GM19351 (cell line): ENCODE data around the gene COL25A1.
"Not testable (repeated sequence)": the region's sequence is repeated elsewhere in the genome, so short reads cannot be mapped to it uniquely, and the experiment has no call there.

Experiments used
- ATAC-seq: cut with Tn5 transposase; IDR thresholded peaks from one replicate; pipeline ENCODE4 v1.9.1; 2021; ENCODE audit warnings: mild to moderate bottlenecking, moderate library complexity; ENCODE audit not compliant: unreplicated experiment

The COL25A1 gene

DNA sequence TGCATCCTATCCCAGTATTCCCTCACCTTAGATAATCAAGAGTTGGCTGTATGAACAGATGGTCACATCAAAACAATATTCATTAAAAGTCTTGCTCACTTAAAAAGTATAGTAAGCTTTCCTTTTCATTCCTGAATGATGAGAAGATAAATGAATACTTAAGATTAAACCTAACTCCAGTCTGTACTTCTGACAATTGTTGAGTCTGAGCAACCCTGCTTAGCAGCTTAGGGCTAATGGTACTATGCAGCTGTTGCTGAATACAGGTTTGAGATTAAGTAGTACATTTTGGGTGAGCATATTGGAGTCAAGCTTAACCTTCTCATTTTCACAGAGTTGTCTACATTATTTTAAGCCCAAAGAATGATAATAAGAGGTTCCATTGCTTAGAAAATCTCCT is 417.9 kb downstream of the COL25A1 start:
- no peak for ATAC-seq

DNA sequence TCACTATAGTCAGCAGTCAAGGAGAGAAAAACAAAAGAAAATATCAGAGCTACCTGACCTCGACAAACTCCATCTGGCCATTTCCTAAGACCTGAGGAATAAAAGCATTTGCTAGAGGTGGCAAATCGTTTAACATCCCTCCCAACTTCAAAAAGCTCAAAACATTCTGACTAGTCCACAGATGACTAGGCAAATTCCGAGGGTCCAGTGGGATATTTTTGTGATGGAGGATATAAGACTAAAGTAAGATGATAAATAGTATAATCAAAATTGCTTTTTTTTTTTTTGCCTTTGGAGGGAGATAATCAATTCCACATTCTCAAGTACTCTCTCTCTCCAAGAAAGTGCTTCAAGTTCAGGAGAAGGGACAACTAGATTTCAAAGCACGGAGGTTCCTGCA is 420.5 kb downstream of the COL25A1 start:
- ATAC-seq, result no peak

DNA sequence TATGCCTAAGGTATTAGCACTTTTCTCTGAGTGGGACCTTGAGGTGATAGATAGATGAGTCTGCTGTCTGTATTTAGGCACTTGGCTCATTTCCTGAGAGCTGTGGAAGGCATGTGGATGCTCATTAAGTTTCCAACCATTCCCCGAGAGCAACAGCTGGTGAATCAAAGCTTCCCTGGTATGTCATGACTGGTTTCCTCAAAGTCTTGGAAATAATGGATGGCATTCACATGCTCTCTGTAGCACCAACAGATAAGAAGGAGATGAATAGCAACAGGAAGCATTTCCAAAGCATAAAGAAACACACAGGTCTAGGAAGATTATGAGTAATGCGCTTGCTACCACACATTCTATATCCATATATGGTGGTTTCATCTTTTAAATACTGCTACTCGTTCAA is 421.3 kb downstream of the COL25A1 start:
- ATAC-seq, result no peak

DNA sequence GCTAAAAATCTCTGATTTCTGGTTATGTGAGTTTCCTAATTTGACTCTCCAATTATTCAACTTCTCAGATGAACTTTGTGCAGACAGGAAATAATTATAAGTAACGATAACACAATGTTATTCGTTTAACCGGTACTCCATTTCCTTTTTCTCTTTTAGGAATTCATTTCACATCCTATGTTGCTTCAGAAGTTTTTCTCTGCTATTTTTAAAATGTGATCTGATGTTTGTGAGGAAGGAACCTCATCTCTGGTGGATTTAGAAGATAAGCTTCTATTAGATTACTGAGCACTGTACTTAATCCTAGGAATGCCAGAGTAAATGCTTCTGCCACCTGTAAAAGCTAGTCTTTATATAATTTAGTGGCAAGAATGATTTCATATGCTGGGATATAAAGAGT is 423.7 kb downstream of the COL25A1 start:
- ATAC-seq, result no peak

DNA sequence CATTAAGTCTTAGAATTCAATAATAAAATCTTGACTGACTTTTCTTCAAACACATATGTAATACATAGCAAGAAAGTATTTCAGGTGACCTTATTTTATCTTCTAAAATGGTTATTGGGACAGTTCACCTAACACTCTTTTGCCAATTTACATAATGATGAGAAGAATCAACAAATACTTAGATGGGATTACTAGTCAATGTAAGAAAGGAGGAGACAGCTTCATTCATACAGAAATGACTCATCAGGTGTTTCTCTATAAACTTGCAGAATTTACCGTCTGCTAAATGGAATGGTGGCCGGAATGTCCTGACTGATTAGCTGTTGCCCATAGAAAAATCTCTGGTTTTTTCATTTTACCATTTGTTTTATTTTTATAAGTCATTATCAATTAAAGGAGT is 424.6 kb downstream of the COL25A1 start:
- no peak for ATAC-seq

DNA sequence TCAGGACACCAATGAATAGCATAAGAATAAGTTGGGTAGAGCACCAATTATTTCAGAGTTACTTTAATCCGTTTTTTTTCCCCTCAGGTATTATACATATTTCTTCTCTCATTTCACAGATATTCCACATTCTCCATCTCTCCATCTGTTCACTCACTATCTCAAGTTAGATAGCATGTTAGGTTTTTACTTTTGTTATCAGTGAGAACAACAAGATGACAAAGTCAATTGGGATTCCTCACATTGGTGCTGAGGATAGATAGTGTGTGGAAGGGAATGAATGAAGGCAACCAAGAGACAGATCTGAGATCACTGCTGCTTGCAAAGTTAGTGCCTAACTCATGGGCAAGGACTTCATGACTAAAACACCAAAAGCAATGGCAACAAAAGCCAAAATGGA is 427.7 kb downstream of the COL25A1 start:
- no peak for ATAC-seq

DNA sequence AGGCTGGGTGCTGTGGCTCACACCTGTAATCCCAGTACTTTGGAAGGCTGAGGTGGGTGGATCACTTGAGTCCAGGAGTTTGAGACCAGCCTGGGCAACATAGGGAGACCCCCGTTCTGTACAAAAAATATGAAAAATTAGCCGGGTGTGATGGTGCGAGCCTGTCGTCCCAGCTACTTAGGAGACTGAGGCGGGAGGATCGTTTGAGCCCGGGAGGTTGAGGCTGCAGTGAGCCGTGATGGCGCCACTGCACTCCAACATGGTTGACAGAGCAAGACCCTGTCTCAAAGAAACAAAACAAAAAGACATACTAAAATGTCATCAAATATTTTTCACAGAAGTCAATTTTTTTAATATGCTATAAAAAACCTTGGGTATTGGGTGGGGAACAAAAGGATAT is 432.5 kb downstream of the COL25A1 start:
- not testable (repeated sequence) for ATAC-seq

DNA sequence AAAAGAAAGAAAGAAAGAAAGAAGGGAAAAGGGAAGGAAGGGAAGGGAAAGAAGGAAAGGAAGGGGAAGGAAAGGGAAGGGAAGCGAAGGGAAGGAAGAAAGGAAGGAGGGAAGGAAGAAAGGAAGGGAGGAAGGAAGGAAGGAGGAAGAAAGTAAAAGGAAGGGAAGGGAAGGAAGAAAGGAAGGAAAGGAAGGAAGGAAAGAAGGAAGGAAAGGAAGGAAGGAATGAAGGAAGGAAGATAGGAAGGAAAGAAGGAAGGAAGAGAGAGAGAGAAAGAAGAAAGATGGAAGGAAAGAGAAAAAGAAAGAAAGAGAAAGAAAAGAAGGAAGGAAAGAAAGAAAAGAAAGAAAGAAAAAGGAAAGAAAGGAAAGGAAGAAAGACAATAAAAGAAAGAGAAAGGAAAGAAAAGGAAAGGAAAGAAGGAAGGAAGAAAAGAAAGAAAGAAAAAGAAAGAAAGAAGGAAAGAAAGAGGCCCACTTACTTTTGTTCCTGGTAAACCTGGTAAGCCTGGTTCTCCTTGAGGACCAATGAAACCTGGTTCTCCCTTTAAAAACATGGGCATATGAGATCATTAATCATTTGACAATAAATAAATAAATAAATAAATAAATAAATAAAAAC is 433.7 kb downstream of the COL25A1 start:
- ATAC-seq, result no peak

DNA sequence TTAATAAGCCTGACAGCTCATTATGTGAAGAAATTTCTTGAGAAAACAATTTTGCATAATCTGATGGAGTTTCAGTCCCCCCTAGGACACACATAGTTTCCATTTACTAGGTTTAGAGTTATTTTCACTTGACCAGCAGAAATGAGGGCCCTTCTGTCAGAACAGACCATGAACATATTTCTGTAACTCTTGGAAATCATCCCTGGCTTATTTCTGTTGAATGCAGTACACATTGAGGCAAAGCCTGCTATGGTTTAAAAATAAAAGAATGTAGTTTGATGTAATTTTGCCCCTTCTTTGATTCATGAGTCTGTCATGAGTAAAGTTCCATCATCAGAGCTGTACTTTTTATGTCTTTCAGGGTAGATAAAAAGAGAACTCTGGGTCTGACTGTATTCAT is 435.0 kb downstream of the COL25A1 start:
- ATAC-seq, result no peak

DNA sequence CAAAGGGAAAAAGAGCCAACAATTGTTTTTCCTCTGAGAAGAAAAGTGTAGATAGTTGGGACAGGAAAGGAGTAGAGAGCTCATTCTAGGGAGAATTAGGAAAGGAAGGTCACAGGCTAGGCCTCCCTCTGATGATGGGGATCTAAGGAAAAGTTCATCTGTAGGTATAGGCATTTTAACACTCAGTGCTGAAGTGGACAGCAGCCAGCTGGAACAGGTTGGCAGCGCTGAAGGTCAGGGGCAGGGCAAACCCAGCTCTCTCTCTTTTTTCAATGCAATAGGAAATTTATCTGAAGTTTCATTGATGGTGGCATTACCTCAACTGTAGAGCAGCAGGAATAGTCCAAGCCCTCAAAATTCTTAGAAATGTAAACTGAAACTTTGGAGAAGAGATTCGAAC is 441.1 kb downstream of the COL25A1 start:
- no peak for ATAC-seq

DNA sequence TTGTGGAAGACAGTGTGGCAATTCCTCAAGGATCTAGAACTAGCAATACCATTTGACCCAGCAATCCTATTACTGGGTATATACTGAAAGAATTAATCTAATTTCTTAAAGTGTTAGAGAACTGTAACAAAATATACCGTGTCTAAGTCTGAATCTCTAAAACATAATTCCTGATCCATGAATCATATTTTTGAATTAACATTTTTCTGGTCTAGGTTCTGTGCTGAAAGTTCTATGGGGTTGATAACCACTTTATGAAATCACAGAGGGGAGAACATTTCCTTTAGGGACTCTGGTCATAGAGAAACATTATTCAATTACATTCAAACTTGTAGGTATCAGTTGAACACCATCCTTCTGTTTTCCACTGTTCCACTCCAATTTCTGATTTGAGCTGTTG is 447.7 kb downstream of the COL25A1 start:
- ATAC-seq, result no peak

DNA sequence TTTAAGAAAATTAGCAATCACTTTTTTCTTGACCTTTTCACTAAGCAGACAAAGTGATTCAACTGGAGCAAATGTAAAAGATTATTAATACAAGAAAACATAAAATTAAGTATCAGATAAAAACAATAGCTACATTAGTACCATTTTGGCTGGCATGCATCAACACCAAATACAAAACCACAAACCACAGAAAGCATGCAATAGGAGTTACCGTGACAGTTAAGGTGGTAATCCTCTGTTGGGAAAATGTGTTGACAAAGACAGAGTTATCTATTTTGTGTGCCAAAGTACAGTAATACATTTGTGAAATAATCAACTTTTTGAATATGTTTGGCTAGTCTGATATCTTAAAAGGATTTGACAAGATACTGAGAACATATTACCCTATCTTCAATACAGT is 449.8 kb downstream of the COL25A1 start:
- no peak for ATAC-seq

DNA sequence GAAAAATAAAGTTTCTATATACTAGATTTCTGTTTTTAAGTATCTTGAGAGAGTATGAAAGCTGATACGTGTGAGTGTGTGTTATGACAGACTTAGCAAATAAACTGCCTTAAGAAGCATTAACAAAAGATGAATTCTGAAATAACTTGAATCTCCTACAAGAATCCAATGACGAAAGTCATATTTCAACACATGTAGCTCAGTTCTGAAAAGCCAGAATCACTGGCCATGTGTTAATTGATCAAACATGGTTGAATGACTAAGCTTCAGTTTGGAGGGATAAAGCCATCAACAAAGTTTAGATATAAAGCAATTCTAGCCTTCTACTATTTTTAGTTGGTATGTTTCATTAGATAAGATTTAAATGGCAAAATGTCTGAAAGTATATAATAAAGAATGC is 451.1 kb downstream of the COL25A1 start:
- ATAC-seq, result no peak

DNA sequence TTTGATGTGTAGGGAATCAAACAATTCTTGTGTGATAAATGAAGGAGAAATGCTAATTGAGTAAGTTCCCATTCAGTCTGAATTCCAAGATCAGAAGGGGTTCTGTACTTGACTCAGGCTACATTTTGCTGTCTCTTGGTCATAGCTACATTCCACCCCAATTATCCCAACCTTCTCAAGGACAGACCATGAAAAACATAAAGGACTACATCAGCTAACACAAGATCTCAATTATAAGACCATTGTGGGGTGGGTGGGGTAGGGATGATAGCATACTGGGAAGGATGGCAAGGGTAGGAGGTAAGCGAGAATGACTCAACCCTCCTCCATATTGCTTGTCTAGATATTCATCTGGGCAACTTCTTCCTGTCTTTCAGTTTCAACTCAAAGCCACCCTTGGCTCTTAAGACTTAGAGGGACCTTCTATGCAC is 452.2 kb downstream of the COL25A1 start:
- ATAC-seq, result peak; percentile 36

DNA sequence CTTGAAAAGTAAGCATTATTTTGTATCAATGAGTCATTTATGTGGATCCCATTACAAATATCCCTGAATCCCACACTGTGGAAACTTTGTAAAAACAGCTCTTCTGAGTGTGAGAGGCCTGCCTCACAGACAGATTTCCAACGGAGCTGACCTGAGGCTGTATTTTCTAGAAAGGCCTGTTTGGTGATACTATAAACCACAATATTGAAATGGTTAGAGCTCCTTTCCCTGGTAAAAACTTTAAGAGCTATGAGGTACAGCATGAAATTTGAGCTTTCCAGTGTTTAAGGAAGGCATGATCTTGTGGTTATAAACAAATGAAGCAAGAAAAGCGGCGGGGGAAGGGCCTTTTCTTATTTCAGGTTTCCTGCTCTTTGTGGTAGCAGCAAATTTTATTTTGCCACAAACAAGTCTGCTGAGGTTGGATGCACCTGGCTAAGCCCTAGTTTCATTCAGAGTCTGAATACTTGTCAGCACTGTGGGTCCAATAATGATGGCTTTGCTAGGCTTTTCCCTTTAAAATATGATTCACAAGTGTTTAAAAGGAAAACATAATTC is 452.8 kb downstream of the COL25A1 start:
- peak; percentile 92 for ATAC-seq

DNA sequence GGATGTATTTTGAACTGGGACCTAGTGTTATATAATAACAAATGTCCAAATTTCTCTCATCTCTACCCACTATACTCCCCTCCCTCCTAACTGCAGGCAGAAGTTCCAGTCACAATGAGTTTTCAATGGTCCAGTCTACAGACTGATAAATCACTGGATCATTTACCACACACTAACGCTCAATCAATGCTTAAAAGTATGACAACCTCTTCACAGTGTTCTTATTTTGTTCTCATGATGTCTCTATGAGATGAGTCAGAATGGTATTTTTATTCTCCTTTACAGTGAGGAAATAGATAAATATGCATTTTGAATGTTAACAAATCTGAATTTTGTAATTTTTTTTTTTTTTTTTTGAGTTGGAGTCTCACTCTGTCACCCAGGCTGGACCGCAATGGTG is 455.9 kb downstream of the COL25A1 start:
- no peak for ATAC-seq

DNA sequence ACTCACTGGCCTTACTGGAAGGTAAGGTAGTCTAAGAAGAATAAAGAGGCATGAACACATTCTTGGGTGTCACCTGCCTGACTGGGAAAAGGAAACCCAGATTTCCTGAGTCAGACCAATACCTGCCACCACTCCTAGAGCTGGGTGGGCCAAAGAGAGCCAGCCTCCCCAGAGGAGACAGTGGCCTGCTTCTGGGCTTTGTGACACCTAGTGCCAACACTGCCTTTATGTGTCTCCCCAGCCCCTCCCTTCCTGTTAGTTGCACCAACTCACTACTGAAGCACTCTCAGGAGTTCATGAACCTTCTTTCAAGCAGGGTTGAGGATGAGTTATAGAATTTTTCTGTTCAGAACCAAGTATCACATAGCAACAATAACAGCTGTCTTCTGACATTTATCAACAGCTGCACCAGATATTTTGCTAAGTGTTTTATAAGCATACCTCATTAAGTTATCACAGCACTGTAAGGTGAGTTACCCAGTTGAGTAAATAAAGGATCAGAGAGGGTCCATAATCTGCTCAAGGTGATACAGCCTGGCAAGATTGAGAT is 462.0 kb downstream of the COL25A1 start:
- ATAC-seq, result no peak

DNA sequence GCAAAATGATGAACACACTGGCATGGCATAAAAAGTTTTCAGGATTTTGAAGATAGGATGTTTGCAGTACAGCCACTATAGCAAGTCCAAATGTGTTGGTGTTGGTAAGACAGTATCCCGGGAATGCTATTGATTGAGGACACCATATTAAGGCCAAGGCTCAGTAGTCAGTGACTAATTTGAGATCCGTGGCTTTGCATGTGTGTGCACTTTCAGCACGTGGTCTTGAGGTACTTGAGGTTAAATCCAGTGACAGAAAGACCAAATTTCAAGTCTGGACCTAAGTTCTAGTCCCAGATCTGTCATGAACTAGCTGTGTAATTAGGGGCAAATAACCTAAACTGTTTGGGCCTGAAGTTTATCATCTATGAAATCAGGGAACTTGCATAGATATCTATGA is 463.1 kb downstream of the COL25A1 start:
- ATAC-seq, result no peak

DNA sequence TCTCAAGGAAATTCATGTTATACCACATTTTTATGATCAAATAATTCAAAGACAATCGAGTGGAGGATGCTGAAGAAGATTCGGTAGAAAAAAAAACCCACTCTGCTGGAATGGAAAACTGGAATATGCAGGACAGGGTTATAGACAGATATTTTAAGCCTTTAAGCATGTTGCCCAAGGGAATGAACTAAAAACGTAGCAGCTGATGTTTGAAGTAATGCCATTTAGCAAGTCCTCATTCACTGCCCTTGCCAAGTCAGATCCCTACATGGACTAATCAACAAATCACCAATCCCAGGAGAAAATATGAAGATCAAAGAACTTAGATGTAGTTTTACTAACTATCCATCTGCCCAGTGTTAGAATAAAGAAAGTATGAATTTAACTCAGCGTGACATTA is 464.0 kb downstream of the COL25A1 start:
- no peak for ATAC-seq

DNA sequence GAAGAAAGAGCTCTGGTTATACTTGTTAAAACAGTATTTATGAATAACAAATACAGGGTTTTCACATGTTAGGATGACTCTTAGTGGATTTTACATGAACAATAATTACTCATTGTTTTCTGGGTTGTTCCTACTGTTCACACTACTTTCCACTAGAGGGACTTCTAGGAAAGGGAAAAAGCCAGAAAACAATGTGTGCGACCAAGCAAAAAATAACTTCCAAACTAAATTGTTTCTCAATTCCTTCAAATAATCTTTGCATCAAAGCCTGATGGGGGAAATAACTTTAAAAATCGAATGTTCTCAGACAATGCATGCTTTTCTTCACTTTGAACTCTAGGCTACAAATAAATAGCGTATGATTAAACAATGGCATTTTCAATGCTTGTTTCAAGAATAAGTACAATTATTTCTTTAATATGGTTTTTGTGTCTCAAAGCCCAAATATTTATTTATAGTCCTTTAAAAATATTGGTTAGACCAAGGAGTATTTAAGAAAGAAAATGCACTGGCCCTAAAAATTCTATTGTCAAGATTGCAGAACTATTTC is 467.5 kb downstream of the COL25A1 start:
- peak; percentile 45 for ATAC-seq

DNA sequence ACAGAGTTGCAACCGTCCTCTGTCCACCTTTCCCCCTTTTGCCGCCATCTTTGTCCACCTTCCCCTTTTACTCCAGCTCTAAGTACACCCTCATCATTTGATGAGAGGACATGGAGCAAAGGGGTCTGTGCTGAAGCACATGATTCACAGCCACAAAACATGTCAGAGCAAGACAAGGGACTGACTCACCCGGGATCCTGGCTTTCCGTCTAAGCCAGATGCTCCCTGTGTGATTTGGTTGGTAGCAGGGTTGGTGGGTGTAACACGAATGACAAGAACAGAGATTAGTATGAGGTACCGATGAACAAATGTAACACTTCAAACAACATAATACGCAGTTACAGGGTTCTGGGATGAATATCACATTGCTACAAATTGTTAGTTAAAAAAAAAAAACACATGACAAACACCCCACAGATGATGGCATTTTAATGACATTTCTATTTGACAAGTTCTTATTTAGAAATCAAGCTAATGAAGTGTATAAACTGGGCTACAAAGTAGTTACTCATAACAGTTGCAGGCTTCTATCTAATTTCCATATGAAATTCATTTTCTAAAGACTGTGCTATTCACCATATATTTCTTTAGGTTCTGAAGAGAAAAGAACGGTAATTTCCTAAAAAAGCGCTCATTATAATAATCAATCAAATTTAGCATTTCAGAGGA is 468.2 kb downstream of the COL25A1 start:
- ATAC-seq, result no peak

DNA sequence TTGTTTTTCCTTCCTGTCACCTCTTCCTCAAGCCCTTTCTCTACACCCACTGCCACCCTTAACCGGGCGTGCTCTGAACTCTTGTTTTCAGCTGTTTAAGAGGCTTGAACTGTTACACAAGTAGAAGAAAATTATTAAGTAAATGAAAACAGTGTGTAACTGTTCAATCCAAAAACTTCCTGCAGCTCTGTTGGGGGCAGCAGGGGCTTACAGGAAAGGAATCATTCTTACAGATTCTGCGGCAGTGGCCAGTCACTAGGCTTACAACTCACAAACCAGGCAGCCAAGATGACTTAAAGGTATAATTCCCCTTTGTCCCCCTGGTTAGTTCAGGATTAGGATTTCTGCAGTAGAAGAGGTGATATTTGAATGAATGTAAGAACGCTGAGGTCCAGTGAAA is 469.4 kb downstream of the COL25A1 start:
- ATAC-seq, result no peak
